GM23338 (cell line): ENCODE data around the gene AAGAB. TPM values are rescaled to one million over a fixed set of nuclear protein-coding genes. Genes with fewer than 3 reads are reported as not detected.

Source experiments
- ATAC-seq: fragments of 200-7000 bp; cut with Tn5 transposase; 3 replicates; pipeline ENCODE4 v1.9.1; 2020
- DNase-seq: peaks from one replicate; pipeline ENCODE4 v3.0.0-alpha.2; 2015; ENCODE audit warnings: low spot score
- H2AFZ ChIP-seq: fragments of 200-600 bp; sonication (generic); 2 replicates; pipeline ENCODE4 v1.8.0; 2016; ENCODE audit warnings: antibody characterized with exemption, mild to moderate bottlenecking, moderate library complexity
- H3F3A ChIP-seq: fragments of 200-600 bp; sonication (generic); replicated peaks from 2 replicates; pipeline ENCODE4 v1.8.0; 2017; ENCODE audit warnings: antibody characterized with exemption, mixed run types, low read depth
- H3K27ac ChIP-seq: fragments of 200-600 bp; sonication (generic); 2 replicates; pipeline ENCODE4 v1.6.1; 2016; ENCODE audit warnings: low read depth
- H3K27me3 ChIP-seq: fragments of 200-600 bp; sonication (generic); 2 replicates; pipeline ENCODE4 v1.8.0; 2016; ENCODE audit warnings: mild to moderate bottlenecking, mixed run types, moderate library complexity; ENCODE audit not compliant: insufficient read depth
- H3K36me3 ChIP-seq: fragments of 200-600 bp; sonication (generic); 2 replicates; pipeline ENCODE4 v1.8.0; 2016; ENCODE audit warnings: mild to moderate bottlenecking; ENCODE audit not compliant: insufficient read depth
- H3K4me1 ChIP-seq: fragments of 200-600 bp; sonication (generic); 2 replicates; pipeline ENCODE4 v1.8.0; 2016; ENCODE audit warnings: mild to moderate bottlenecking, moderate library complexity; ENCODE audit not compliant: insufficient read depth
- H3K4me2 ChIP-seq: fragments of 200-600 bp; sonication (generic); 2 replicates; pipeline ENCODE4 v1.7.1; 2017; ENCODE audit warnings: mixed run types
- H3K4me3 ChIP-seq: fragments of 200-600 bp; sonication (generic); 2 replicates; pipeline ENCODE4 v1.6.1; 2016; ENCODE audit warnings: mixed run types
- H3K79me2 ChIP-seq: fragments of 200-600 bp; sonication (generic); replicated peaks from 2 replicates; pipeline ENCODE4 v1.8.0; 2017; ENCODE audit warnings: mild to moderate bottlenecking; ENCODE audit not compliant: insufficient read depth
- H3K9me2 ChIP-seq: fragments of 200-600 bp; sonication (generic); 2 replicates; pipeline ENCODE4 v1.8.0; 2017; ENCODE audit not compliant: insufficient read depth
- H4K20me1 ChIP-seq: fragments of 200-600 bp; sonication (generic); replicated peaks from 2 replicates; pipeline ENCODE4 v1.8.0; 2017; ENCODE audit warnings: mild to moderate bottlenecking; ENCODE audit not compliant: insufficient read depth
- H3K27ac Mint-ChIP-seq: 2 replicates; pipeline ENCODE4 v1.8.0; 2020; ENCODE audit warnings: inconsistent platforms, mild to moderate bottlenecking, moderate library complexity, mixed read lengths
- H3K27me3 Mint-ChIP-seq: 3 replicates; pipeline ENCODE4 v1.8.0; 2022; ENCODE audit warnings: low read depth, mild to moderate bottlenecking, moderate library complexity, mixed read lengths, inconsistent platforms; ENCODE audit not compliant: insufficient read depth, poor library complexity
- H3K36me3 Mint-ChIP-seq: 3 replicates; pipeline ENCODE4 v1.8.0; 2021; ENCODE audit warnings: low read depth, mild to moderate bottlenecking, inconsistent platforms, moderate library complexity, mixed read lengths
- H3K4me1 Mint-ChIP-seq: 3 replicates; pipeline ENCODE4 v1.8.0; 2020; ENCODE audit warnings: mild to moderate bottlenecking, inconsistent platforms, mixed read lengths
- H3K4me3 Mint-ChIP-seq: 3 replicates; pipeline ENCODE4 v1.8.0; 2021; ENCODE audit warnings: moderate library complexity, mild to moderate bottlenecking, inconsistent platforms, mixed read lengths
- H3K9me3 Mint-ChIP-seq: 3 replicates; pipeline ENCODE4 v1.8.0; 2020; ENCODE audit warnings: moderate library complexity, mild to moderate bottlenecking, inconsistent platforms, mixed read lengths
- CREB1 ChIP-seq: fragments of 250-450 bp; sonication (Bioruptor Pico); IDR thresholded peaks from 2 replicates; pipeline ENCODE4 v1.5.0; 2020; ENCODE audit warnings: low read depth, mild to moderate bottlenecking, moderate library complexity
- CTCF ChIP-seq, 2 experiments: fragments of 200-600 bp in 1 of 2; sonication (generic) in 1 of 2; conservative IDR thresholded peaks; 2 replicates each; pipeline versions ENCODE4 v1.5.1 to v1.6.1; 2016 to 2017; ENCODE audit warnings: antibody characterized with exemption in 2 of 2, low read depth in 2 of 2, mild to moderate bottlenecking in 2 of 2, moderate library complexity in 1 of 2
- ETS1 ChIP-seq: IDR thresholded peaks from 2 replicates; pipeline ENCODE4 v1.6.1; 2016; ENCODE audit warnings: antibody characterized with exemption
- EZH2 ChIP-seq: fragments of 200-600 bp; sonication (generic); IDR thresholded peaks from one replicate; pipeline ENCODE4 v1.8.0; 2017; ENCODE audit warnings: antibody characterized with exemption, mild to moderate bottlenecking, low read depth; ENCODE audit not compliant: unreplicated experiment
- JUNB ChIP-seq: IDR thresholded peaks from one replicate; pipeline ENCODE4 v1.6.1; 2016; ENCODE audit warnings: antibody characterized with exemption; ENCODE audit not compliant: unreplicated experiment
- NANOG ChIP-seq: IDR thresholded peaks from 2 replicates; pipeline ENCODE4 v1.6.1; 2016; ENCODE audit warnings: antibody characterized with exemption, borderline replicate concordance
- POLR2AphosphoS5 ChIP-seq: IDR thresholded peaks from 2 replicates; pipeline ENCODE4 v1.6.1; 2016; ENCODE audit warnings: antibody characterized with exemption, low read depth
- REST ChIP-seq: IDR thresholded peaks from one replicate; pipeline ENCODE4 v1.6.1; 2018; ENCODE audit warnings: antibody characterized with exemption; ENCODE audit not compliant: unreplicated experiment
- STAT1 ChIP-seq: IDR thresholded peaks from one replicate; pipeline ENCODE4 v1.6.1; 2016; ENCODE audit warnings: antibody characterized with exemption; ENCODE audit not compliant: unreplicated experiment
- ZNF114 ChIP-seq: fragments of 250-450 bp; sonication (Bioruptor Pico); IDR thresholded peaks from 2 replicates; pipeline ENCODE4 v1.5.0; 2020; ENCODE audit warnings: mild to moderate bottlenecking, moderate library complexity
- ZNF331 ChIP-seq: fragments of 250-450 bp; sonication (Bioruptor Pico); IDR thresholded peaks from 2 replicates; pipeline ENCODE4 v1.5.0; 2020; ENCODE audit warnings: low read depth, mild to moderate bottlenecking, moderate library complexity
- ZNF462 ChIP-seq: fragments of 250-450 bp; sonication (Bioruptor Pico); IDR thresholded peaks from 2 replicates; pipeline ENCODE4 v1.5.0; 2020; ENCODE audit warnings: mild to moderate bottlenecking, moderate library complexity
- long read RNA-seq: library from polyadenylated mRNA; unstranded; transcript quantifications from one replicate; pipeline ENCODE4 v2.0.0, GENCODE V29; 2020; ENCODE audit not compliant: unreplicated experiment
- polyA plus RNA-seq: library from polyadenylated mRNA; unstranded; fragments of >200 nt; fragmentation: Nextera tagmentation; extraction: Ambion mirVana; gene quantifications from 2 replicates; pipeline ENCODE4 v1.2.1, GENCODE V29; 2016
- total RNA-seq: library from RNA; depleted of rRNA; stranded (reverse); fragments of >200 nt; shearing (Covaris generic); gene quantifications from 2 replicates; pipeline ENCODE4 v1.2.3, GENCODE V29; 2014; rRNA removed

AAGAB gene
- total RNA-seq (42.8 and 53.3 TPM in 2 replicates), polyA plus RNA-seq (19.1 and 20.8 TPM in 2 replicates)
- long read RNA-seq, transcript AAGAB-201 (10 exons, 2,841 nt), result major isoform, 40 of 47 reads
- long read RNA-seq, partial matches to known transcripts, result 2 of 47 reads
- long read RNA-seq, other reads (novel, unspliced or antisense), result 3 of 47 reads

- Histone ChIP-seq H3K27ac (peak within 1 kb of the TSS; percentile 82), H3K27me3 (no peaks in the 10 kb centered on the region), H3K36me3 (no peaks in the 10 kb centered on the region), H4K20me1 (peaks cover 5% of the 10 kb centered on the region; the same call in 1 of the 2 replicates), H2AFZ (peak within 1 kb of the TSS; percentile 95), H3K4me3 (peak within 1 kb of the TSS; percentile 96), H3K4me2 (peak within 1 kb of the TSS; percentile 94), H3K79me2 (peaks cover 48% of the 10 kb centered on the region), H3F3A (no peaks in the 10 kb centered on the region), H3K9me2 (no peaks in the 10 kb centered on the region), H3K4me1 (peaks cover 7% of the 10 kb centered on the region; the same call in 1 of the 2 replicates)
- Mint-ChIP-seq H3K9me3 (no peaks in the 10 kb centered on the region), H3K4me1 (peaks cover 8% of the 10 kb centered on the region), H3K27ac (peak within 1 kb of the TSS; percentile 98), H3K27me3 (peaks cover 4% of the 10 kb centered on the region), H3K4me3 (peak within 1 kb of the TSS; percentile 100), H3K36me3 (no peaks in the 10 kb centered on the region)
- peak; percentile 94 for ATAC-seq
- peak; percentile 97 for DNase-seq
- no peak for TF ChIP-seq EZH2
- no peak for TF ChIP-seq ZNF462 (CRISPR knock-in tag)
- peak; percentile 75 for TF ChIP-seq POLR2AphosphoS5
- peak; percentile 58 for TF ChIP-seq CREB1 (CRISPR knock-in tag)
- 0 out of 2 replicates have a peak, but pooled peaks have one; percentile 17 for TF ChIP-seq ETS1
- TF ChIP-seq NANOG, result no peak
- no peak for TF ChIP-seq ZNF114 (CRISPR knock-in tag)
- TF ChIP-seq JUNB, result no peak
- no peak for TF ChIP-seq STAT1
- TF ChIP-seq ZNF331 (CRISPR knock-in tag), result no peak
- TF ChIP-seq REST, result no peak
- TF ChIP-seq CTCF (conservative IDR thresholded peaks at IDR 0.05; ENCODE audit: low read depth in 2 of 2), result no peak
Observed at GRCh38 chr15:67254238-67255175, at the start of gene AAGAB, which contains the start of gene IQCH. AAGAB (minus strand) TSS chr15:67254661; CDS start chr15:67254631, 30 bp downstream. IQCH (plus strand) TSS chr15:67254786; CDS start chr15:67254897, 111 bp downstream.
